MCF 10A (cell line): ENCODE data around the gene HS6ST1. TPM values are rescaled to one million over a fixed set of nuclear protein-coding genes. Genes with fewer than 3 reads are reported as not detected.

ENCODE experiments used
- BruUV-seq: library from RNA; stranded (reverse); fragments of 400-500 nt; replicated peaks from 2 replicates; lab custom pipeline; 2021; lab: Mats Ljungman, UMichigan
- CTCF ChIA-PET: fragments of 300-600 bp; sonication (Branson Sonifier 250); formaldehyde crosslinking; extraction: SDS; loops from one replicate; lab custom pipeline; 2021; ENCODE audit warnings: antibody characterized with exemption, inconsistent platforms; lab: Yijun Ruan, JAX
- POLR2A ChIA-PET: fragments of 300-600, 350-650 bp; sonication (Branson Sonifier 250); formaldehyde crosslinking; extraction: SDS; loops from one replicate; lab custom pipeline; 2020; ENCODE audit warnings: antibody characterized with exemption, inconsistent platforms; lab: Yijun Ruan, JAX
- DNase-seq: peaks from one replicate; pipeline ENCODE4 v3.0.0-alpha.2; 2018; ENCODE audit not compliant: unreplicated experiment
- H3K27ac Mint-ChIP-seq: one replicate; pipeline ENCODE4 v1.8.0; 2022; ENCODE audit warnings: mild to moderate bottlenecking, low read depth, mixed read lengths; ENCODE audit not compliant: unreplicated experiment
- H3K27me3 Mint-ChIP-seq: one replicate; pipeline ENCODE4 v1.8.0; 2022; ENCODE audit warnings: mixed read lengths; ENCODE audit not compliant: insufficient read depth, unreplicated experiment
- H3K36me3 Mint-ChIP-seq: one replicate; pipeline ENCODE4 v1.8.0; 2022; ENCODE audit warnings: mild to moderate bottlenecking, moderate library complexity, mixed read lengths; ENCODE audit not compliant: insufficient read depth, unreplicated experiment
- H3K4me1 Mint-ChIP-seq: one replicate; pipeline ENCODE4 v1.8.0; 2022; ENCODE audit warnings: mixed read lengths; ENCODE audit not compliant: insufficient read depth, unreplicated experiment
- H3K4me3 Mint-ChIP-seq: one replicate; pipeline ENCODE4 v1.8.0; 2022; ENCODE audit warnings: mild to moderate bottlenecking, moderate library complexity, mixed read lengths; ENCODE audit not compliant: unreplicated experiment
- H3K9me3 Mint-ChIP-seq: one replicate; pipeline ENCODE4 v1.8.0; 2022; ENCODE audit warnings: mixed read lengths; ENCODE audit not compliant: unreplicated experiment
- CTCF ChIP-seq: fragments of 200-600 bp; IDR thresholded peaks from one replicate; pipeline ENCODE4 v1.8.0; 2022; ENCODE audit warnings: antibody characterized with exemption, mild to moderate bottlenecking; ENCODE audit not compliant: unreplicated experiment
- intact Hi-C: fragments of 100-400 bp; cut with micrococcal nuclease; formaldehyde crosslinking; loops from 2 replicates; pipeline ENCODE4 v1.14.1; 2022
- total RNA-seq: library from RNA; stranded (reverse); gene quantifications from 2 replicates; pipeline ENCODE4 v1.2.3, GENCODE V29; 2022

HS6ST1 gene
- total RNA-seq, 1 experiment from 2014 or later: 9.6 TPM

- ChIA-PET POLR2A (no interaction called here), CTCF (interaction anchor here (0.6 kb wide), 2 partner anchors 175 to 631 kb away, joined by 3 read pairs; no protein-coding TSS in a partner anchor)
- no peak overlapping the region for H3K27ac Mint-ChIP-seq
- no peak for DNase-seq
- H3K4me1 Mint-ChIP-seq: no peaks in the 10 kb centered on the region
- no peak for TF ChIP-seq CTCF
- no peaks in the 10 kb centered on the region for H3K36me3 Mint-ChIP-seq
- BruUV-seq: no TSS peak
- no peaks in the 10 kb centered on the region for H3K27me3 Mint-ChIP-seq
- H3K4me3 Mint-ChIP-seq: no peak overlapping the region
- no peaks in the 10 kb centered on the region for H3K9me3 Mint-ChIP-seq
- intact Hi-C loops: no loop called here
Measured at GRCh38 chr2:128354726-128355470, 36.2 kb upstream of the HS6ST1 start.

GRCh38 chr2:128354161-128354560 is 35.5 kb upstream of the HS6ST1 start:
- H3K4me3 Mint-ChIP-seq: no peak overlapping the region
- H3K9me3 Mint-ChIP-seq: no peaks in the 10 kb centered on the region
- ChIA-PET CTCF (no interaction called here), POLR2A (no interaction called here)
- DNase-seq: no peak
- no peak overlapping the region for H3K27ac Mint-ChIP-seq
- H3K4me1 Mint-ChIP-seq: no peaks in the 10 kb centered on the region
- no peak for TF ChIP-seq CTCF
- no peaks in the 10 kb centered on the region for H3K27me3 Mint-ChIP-seq
- intact Hi-C loops: no loop called here
- no TSS peak for BruUV-seq
- H3K36me3 Mint-ChIP-seq: no peaks in the 10 kb centered on the region

- no peaks in the 10 kb centered on the region for H3K27me3 Mint-ChIP-seq
- ChIA-PET CTCF (no interaction called here), POLR2A (no interaction called here)
- H3K27ac Mint-ChIP-seq: no peak overlapping the region
- H3K4me1 Mint-ChIP-seq: peaks cover 6% of the 10 kb centered on the region
- no peaks in the 10 kb centered on the region for H3K9me3 Mint-ChIP-seq
- intact Hi-C loops: no loop called here
- H3K4me3 Mint-ChIP-seq: no peak overlapping the region
- no peaks in the 10 kb centered on the region for H3K36me3 Mint-ChIP-seq
- DNase-seq: no peak
- no peak for TF ChIP-seq CTCF
- no TSS peak for BruUV-seq
Measured at GRCh38 chr2:128350736-128351135, 32.1 kb upstream of the HS6ST1 start.

GRCh38 chr2:128348701-128349100 is 30.0 kb upstream of the HS6ST1 start:
- Mint-ChIP-seq H3K27me3 (no peaks in the 10 kb centered on the region), H3K4me3 (no peak overlapping the region), H3K9me3 (peaks cover 4% of the 10 kb centered on the region), H3K27ac (no peak overlapping the region), H3K36me3 (no peaks in the 10 kb centered on the region), H3K4me1 (peaks cover 6% of the 10 kb centered on the region)
- no TSS peak for BruUV-seq
- no peak for DNase-seq
- no peak for TF ChIP-seq CTCF
- intact Hi-C loops: no loop called here
- ChIA-PET POLR2A (interaction anchor here (0.6 to 0.9 kb wide), 2 partner anchors 15 to 31 kb away, joined by 3 read pairs; no protein-coding TSS in a partner anchor), CTCF (interaction anchor here (0.6 to 1.3 kb wide), 2 partner anchors 28 to 393 kb away, joined by 3 to 4 read pairs; no protein-coding TSS in a partner anchor)
